NCI-H82 treated with DMSO at 0.1 percent for 48 hours (cell line): ENCODE measurements around the gene CUL4A.

ENCODE experiments used
- DNase-seq: peaks from one replicate; lab custom pipeline; 2025; ENCODE audit not compliant: unreplicated experiment; lab: John Stamatoyannopoulos, UW

The CUL4A gene

GRCh38 chr13:113179374-113180230, 29.8 kb upstream of the CUL4A start:
- DNase-seq, result no peak

GRCh38 chr13:113182046-113182445, 27.4 kb upstream of the CUL4A start:
- no peak for DNase-seq

GRCh38 chr13:113183450-113184129, 25.8 kb upstream of the CUL4A start:
- DNase-seq, result no peak

GRCh38 chr13:113184568-113185440, 24.6 kb upstream of the CUL4A start:
- no peak for DNase-seq

GRCh38 chr13:113186061-113186900, 23.1 kb upstream of the CUL4A start:
- DNase-seq, result no peak

GRCh38 chr13:113187263-113187669, 22.1 kb upstream of the CUL4A start:
- DNase-seq, result no peak

- DNase-seq, result no peak
These were observed 21.3 kb upstream of the CUL4A start for GRCh38 chr13:113187883-113188665.

GRCh38 chr13:113190181-113190580, 19.2 kb upstream of the CUL4A start:
- DNase-seq, result no peak

- no peak for DNase-seq
These were observed 17.1 kb upstream of the CUL4A start for GRCh38 chr13:113192279-113192678.

GRCh38 chr13:113192902-113193301, 16.5 kb upstream of the CUL4A start:
- no peak for DNase-seq

GRCh38 chr13:113195360-113195759, 14.1 kb upstream of the CUL4A start:
- DNase-seq, result no peak

- DNase-seq, result no peak
These were observed 12.3 kb upstream of the CUL4A start for GRCh38 chr13:113196970-113197737.

- no peak for DNase-seq
These were observed 7.6 kb upstream of the CUL4A start for GRCh38 chr13:113201815-113202214.

- no peak for DNase-seq
These were observed 6.5 kb upstream of the CUL4A start for GRCh38 chr13:113202912-113203311.

- no peak for DNase-seq
These were observed 5.7 kb upstream of the CUL4A start for GRCh38 chr13:113203507-113204377.

GRCh38 chr13:113204378-113204734, 5.1 kb upstream of the CUL4A start:
- no peak for DNase-seq

GRCh38 chr13:113205428-113205931, 3.9 kb upstream of the CUL4A start:
- no peak for DNase-seq

- no peak for DNase-seq
These were observed 2.0 kb upstream of the CUL4A start for GRCh38 chr13:113207460-113207859.
